CD14-positive monocyte (primary cell): Measurements from ENCODE around the gene ST8SIA1. TPM values are rescaled to one million over a fixed set of nuclear protein-coding genes. Genes with fewer than 3 reads are reported as not detected.
A peak's percentile ranks its signal among the peaks of the same experiment; 100 is the strongest.

ENCODE experiments used
- DNase-seq, 3 donors: peaks; one replicate each; pipeline ENCODE4 v3.0.0-alpha.2; 2011 to 2022
- H2AFZ ChIP-seq: 2 replicates; pipeline ENCODE4 v1.6.0; 2012; ENCODE audit warnings: mild to moderate bottlenecking, low read depth, low read length, inconsistent platforms; ENCODE audit not compliant: insufficient read depth, poor library complexity, severe bottlenecking
- H3K27ac ChIP-seq, 2 donors: 1 replicate in 1 of 2; 2 replicates in 1 of 2; pipeline ENCODE4 v1.5.1; 2012 to 2013; ENCODE audit warnings: low read length in 2 of 2, control low read depth in 1 of 2, inconsistent platforms in 1 of 2, low read depth in 1 of 2, mild to moderate bottlenecking in 1 of 2
- H3K27me3 ChIP-seq, 2 donors: one replicate each; pipeline versions ENCODE4 v1.6.0 to v1.6.1; 2011 to 2013; ENCODE audit warnings: low read length in 2 of 2; ENCODE audit not compliant: control insufficient read depth in 2 of 2, insufficient read depth in 2 of 2
- H3K36me3 ChIP-seq, 2 donors: replicated peaks in 1 of 2; 1 replicate in 1 of 2; 2 replicates in 1 of 2; pipeline versions ENCODE4 v1.5.1 to v1.6.1; 2012 to 2013; ENCODE audit warnings: low read length in 2 of 2, control low read depth in 1 of 2, inconsistent platforms in 1 of 2, mild to moderate bottlenecking in 1 of 2; ENCODE audit not compliant: insufficient read depth in 2 of 2, control insufficient read depth in 1 of 2
- H3K4me1 ChIP-seq, 2 donors: 1 replicate in 1 of 2; 2 replicates in 1 of 2; pipeline versions ENCODE4 v1.5.1 to v1.6.1; 2012 to 2013; ENCODE audit warnings: low read length in 2 of 2, control low read depth in 1 of 2, inconsistent platforms in 1 of 2, mild to moderate bottlenecking in 1 of 2, moderate library complexity in 1 of 2; ENCODE audit not compliant: insufficient read depth in 2 of 2, control insufficient read depth in 1 of 2
- H3K4me2 ChIP-seq: replicated peaks from 2 replicates; pipeline ENCODE3; 2012; ENCODE audit warnings: low read length, moderate library complexity, mild to moderate bottlenecking; ENCODE audit not compliant: poor library complexity, severe bottlenecking; ENCODE audit errors: extremely low read depth
- H3K4me3 ChIP-seq, 3 experiments: fragments of 200-600 bp in 1 of 3; sonication (generic) in 1 of 3; replicated peaks in 1 of 3; 1 replicate in 2 of 3; 2 replicates in 1 of 3; pipeline ENCODE4 v1.5.1; 2011 to 2013; ENCODE audit warnings: low read length in 3 of 3, mild to moderate bottlenecking in 3 of 3, control low read depth in 2 of 3, low read depth in 2 of 3, inconsistent platforms in 1 of 3, moderate library complexity in 1 of 3
- H3K79me2 ChIP-seq: 2 replicates; pipeline ENCODE4 v1.6.0; 2012; ENCODE audit warnings: mild to moderate bottlenecking, control low read depth, inconsistent platforms, low read length, moderate library complexity; ENCODE audit not compliant: insufficient read depth
- H3K9ac ChIP-seq: 2 replicates; pipeline ENCODE4 v1.6.0; 2017; ENCODE audit warnings: low read length, mild to moderate bottlenecking; ENCODE audit not compliant: insufficient read depth, poor library complexity, severe bottlenecking
- H3K9me3 ChIP-seq, 2 donors: replicated peaks in 1 of 2; 1 replicate in 1 of 2; 2 replicates in 1 of 2; pipeline versions ENCODE4 v1.5.1 to v1.6.1; 2012 to 2013; ENCODE audit warnings: low read length in 2 of 2, control low read depth in 1 of 2; ENCODE audit not compliant: control insufficient read depth in 1 of 2, insufficient read depth in 1 of 2
- H4K20me1 ChIP-seq: 2 replicates; pipeline ENCODE4 v1.6.0; 2012; ENCODE audit warnings: mild to moderate bottlenecking, low read length, control low read depth, moderate library complexity; ENCODE audit not compliant: insufficient read depth
- H3K27ac Mint-ChIP-seq, 7 donors: one replicate each; pipeline ENCODE4 v1.8.0; 2020; ENCODE audit warnings: mild to moderate bottlenecking in 7 of 7, mixed read lengths in 7 of 7, moderate library complexity in 6 of 7, inconsistent platforms in 2 of 7
- H3K27me3 Mint-ChIP-seq, 3 donors: one replicate each; pipeline ENCODE4 v1.8.0; 2021 to 2022; ENCODE audit warnings: low read depth in 3 of 3, mild to moderate bottlenecking in 3 of 3, mixed read lengths in 3 of 3, moderate library complexity in 3 of 3, inconsistent platforms in 1 of 3
- H3K36me3 Mint-ChIP-seq, 2 donors: one replicate each; pipeline ENCODE4 v1.8.0; 2020; ENCODE audit warnings: mixed read lengths in 2 of 2, inconsistent platforms in 1 of 2, mild to moderate bottlenecking in 1 of 2
- H3K4me1 Mint-ChIP-seq: one replicate; pipeline ENCODE4 v1.8.0; 2020; ENCODE audit warnings: mild to moderate bottlenecking, mixed read lengths
- H3K4me3 Mint-ChIP-seq, 2 donors: one replicate each; pipeline ENCODE4 v1.8.0; 2020; ENCODE audit warnings: mild to moderate bottlenecking in 2 of 2, mixed read lengths in 2 of 2, moderate library complexity in 1 of 2
- H3K9me3 Mint-ChIP-seq, 7 donors: one replicate each; pipeline ENCODE4 v1.8.0; 2020 to 2022; ENCODE audit warnings: mixed read lengths in 7 of 7, mild to moderate bottlenecking in 6 of 7, moderate library complexity in 6 of 7, inconsistent platforms in 2 of 7
- CTCF ChIP-seq: fragments of 200-600 bp; IDR thresholded peaks from one replicate; pipeline ENCODE4 v1.8.0; 2022; ENCODE audit warnings: antibody characterized with exemption, mild to moderate bottlenecking
- WGBS: methylation state at CpG from one replicate; pipeline ENCODE4 v1.1.5; 2013; ENCODE audit warnings: missing lambda C conversion rate; ENCODE audit not compliant: insufficient coverage; 5-methylcytosine and 5-hydroxymethylcytosine counted together
- intact Hi-C, 2 donors: fragments of 100-400 bp; cut with micrococcal nuclease; formaldehyde crosslinking; loops; one replicate each; pipeline versions ENCODE4 v1.15.0 to v1.15.1; 2023
- polyA plus RNA-seq, 3 donors: library from polyadenylated mRNA; depleted of rRNA in 1 of 3; unstranded in 2 of 3; stranded (reverse) in 1 of 3; fragments of 300-500 nt in 2 of 3; fragments of >200 nt in 1 of 3; fragmentation: Illumina TruSeq in 2 of 3; gene quantifications; 1 replicate in 2 of 3; 2 replicates in 1 of 3; pipeline ENCODE4 v1.2.3, GENCODE V29; 2012 to 2021

The ST8SIA1 gene
- polyA plus RNA-seq, 3 donors, result not detected

GRCh38 chr12:22366181-22366580 lies 31.7 kb upstream of the ST8SIA1 start:
- H3K27ac Mint-ChIP-seq, result peak overlapping the region in 1 of 7 donors; percentile 26
- H3K4me3 ChIP-seq, result no peak overlapping the region

GRCh38 chr12:22361785-22362184 lies 27.3 kb upstream of the ST8SIA1 start:
- Mint-ChIP-seq H3K36me3 (no peaks in the 10 kb centered on the region), H3K4me1 (peaks cover 20% of the 10 kb centered on the region), H3K4me3 (no peak overlapping the region), H3K27ac (no peak overlapping the region), H3K27me3 (peaks cover 0 to 4% (median 0%) of the 10 kb centered on the region in 3 donors), H3K9me3 (peaks cover 0 to 14% (median 5%) of the 10 kb centered on the region in 7 donors)
- H3K27me3 ChIP-seq, result no peaks in the 10 kb centered on the region
- intact Hi-C loops, result no loop called here
- no peak overlapping the region for H3K27ac ChIP-seq
- no peak for TF ChIP-seq CTCF
- H2AFZ ChIP-seq, result no peak overlapping the region
- H3K4me2 ChIP-seq, result no peak overlapping the region
- 85% methylated on average over 2 of the region's 4 CpGs for WGBS
- no peak overlapping the region for H3K4me3 ChIP-seq
- H3K4me1 ChIP-seq, result peaks cover 18 to 20% of the 10 kb centered on the region in 2 donors
- peaks cover 0 to 3% of the 10 kb centered on the region in 2 donors for H3K9me3 ChIP-seq
- H4K20me1 ChIP-seq, result no peaks in the 10 kb centered on the region
- H3K36me3 ChIP-seq, result no peaks in the 10 kb centered on the region
- DNase-seq, result no peak
- H3K79me2 ChIP-seq, result no peaks in the 10 kb centered on the region
- no peak overlapping the region for H3K9ac ChIP-seq

More at GRCh38 chr12:22366181-22366580, 31.7 kb upstream of the ST8SIA1 start:
- no peaks in the 10 kb centered on the region for H4K20me1 ChIP-seq
- peaks cover 0 to 3% of the 10 kb centered on the region in 2 donors for H3K9me3 ChIP-seq
- peaks cover 3 to 6% of the 10 kb centered on the region in 2 donors for H3K4me1 ChIP-seq
- no peak overlapping the region for H3K27ac ChIP-seq
- H3K4me2 ChIP-seq, result no peak overlapping the region
- H3K4me3 Mint-ChIP-seq, result no peak overlapping the region
- H3K27me3 Mint-ChIP-seq, result peaks cover 0 to 3% (median 0%) of the 10 kb centered on the region in 3 donors
- H3K36me3 Mint-ChIP-seq, result peaks cover 0 to 6% of the 10 kb centered on the region in 2 donors
- WGBS, result 87% methylated on average over 2 of the region's 5 CpGs
- peaks cover 6% of the 10 kb centered on the region for H3K4me1 Mint-ChIP-seq
- H2AFZ ChIP-seq, result no peak overlapping the region
- intact Hi-C loops, result no loop called here
- peaks cover 15 to 36% (median 26%) of the 10 kb centered on the region in 7 donors for H3K9me3 Mint-ChIP-seq
- no peaks in the 10 kb centered on the region for H3K36me3 ChIP-seq
- H3K79me2 ChIP-seq, result no peaks in the 10 kb centered on the region
- no peak overlapping the region for H3K9ac ChIP-seq
- TF ChIP-seq CTCF, result no peak
- no peaks in the 10 kb centered on the region for H3K27me3 ChIP-seq
- no peak for DNase-seq
